OCI-LY3 (cell line): ENCODE measurements around the gene LRP2.

ENCODE experiments used
- CTCF ChIP-seq: fragments of 200-600, 300-600 bp; sonication (generic); IDR thresholded peaks from 2 replicates; pipeline ENCODE4 v1.5.1; 2014; ENCODE audit warnings: antibody characterized with exemption, low read length, low read depth
- EZH2phosphoT487 ChIP-seq: fragments of 200-600 bp; shearing (Covaris generic); IDR thresholded peaks from 2 replicates; pipeline ENCODE4 v1.6.1; 2018; ENCODE audit warnings: antibody characterized with exemption, mixed run types, low read depth

GRCh38 chr2:169131587-169132512, 230.5 kb downstream of the LRP2 start:
- TF ChIP-seq CTCF (peak; percentile 82), EZH2phosphoT487 (no peak)
